Muscle layer of duodenum (tissue), 2 donors: ENCODE results near the gene FAM20C.

ENCODE experiments used
- H3K27ac ChIP-seq: one replicate; pipeline ENCODE4 v1.7.0; 2013; ENCODE audit warnings: mild to moderate bottlenecking, low read length
- H3K27me3 ChIP-seq: one replicate; pipeline ENCODE4 v1.7.0; 2013; ENCODE audit warnings: low read depth, mild to moderate bottlenecking, control low read depth, low read length
- H3K36me3 ChIP-seq, 2 donors: one replicate each; pipeline ENCODE4 v1.7.0; 2013; ENCODE audit warnings: low read length in 2 of 2, control low read depth in 1 of 2, mild to moderate bottlenecking in 1 of 2; ENCODE audit not compliant: insufficient read depth in 2 of 2, control insufficient read depth in 1 of 2
- H3K4me1 ChIP-seq, 2 donors: one replicate each; pipeline ENCODE4 v1.7.0; 2013; ENCODE audit warnings: low read length in 2 of 2, mild to moderate bottlenecking in 2 of 2, control low read depth in 1 of 2, moderate library complexity in 1 of 2; ENCODE audit not compliant: insufficient read depth in 2 of 2, control insufficient read depth in 1 of 2
- H3K4me3 ChIP-seq, 2 donors: one replicate each; pipeline ENCODE4 v1.7.0; 2013; ENCODE audit warnings: low read length in 2 of 2, low read depth in 1 of 2, mild to moderate bottlenecking in 1 of 2
- H3K9me3 ChIP-seq, 2 donors: one replicate each; pipeline ENCODE4 v1.7.0; 2013; ENCODE audit warnings: low read length in 2 of 2, control low read depth in 1 of 2, mild to moderate bottlenecking in 1 of 2; ENCODE audit not compliant: control insufficient read depth in 1 of 2
- donor health status: healthy.

Gene FAM20C

DNA sequence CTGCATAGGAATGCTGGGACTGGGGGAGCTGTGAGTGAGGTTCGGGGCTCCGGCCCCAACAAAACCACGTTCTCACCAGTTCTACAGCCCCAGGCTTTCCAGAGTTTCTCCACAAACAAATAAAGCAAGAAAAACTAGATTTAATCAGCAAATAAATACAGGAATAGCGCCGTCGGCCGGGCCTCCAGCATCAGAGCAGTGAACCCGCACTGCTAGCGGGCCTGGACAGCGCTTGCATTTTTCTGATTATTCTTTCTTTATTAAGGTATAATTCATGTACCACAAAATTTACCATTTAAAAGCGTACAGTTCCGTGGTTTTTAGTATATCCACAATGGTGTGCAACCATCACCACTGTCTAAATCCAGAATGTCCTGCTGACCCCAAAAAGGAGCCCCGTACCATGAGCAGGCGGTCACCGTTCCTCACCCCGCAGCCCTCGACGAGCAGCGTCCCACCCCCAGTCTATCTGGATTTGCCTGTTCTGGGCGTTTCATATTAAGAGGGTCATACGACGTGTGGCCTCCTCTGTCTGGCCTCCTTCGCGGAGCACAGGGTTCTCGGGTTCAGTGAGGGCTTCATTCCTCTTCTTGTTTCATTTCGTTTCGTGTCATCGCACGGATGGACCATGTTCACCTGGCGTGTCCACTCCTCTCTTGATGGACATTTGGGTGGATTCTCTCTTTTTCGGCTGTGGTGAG lies 62.1 kb downstream of the FAM20C start:
- Histone ChIP-seq H3K4me1 (no peaks in the 10 kb centered on the region), H3K9me3 (no peaks in the 10 kb centered on the region), H3K27me3 (no peaks in the 10 kb centered on the region), H3K36me3 (peaks cover 42 to 89% of the 10 kb centered on the region in 2 donors), H3K27ac (no peak overlapping the region), H3K4me3 (no peak overlapping the region)

DNA sequence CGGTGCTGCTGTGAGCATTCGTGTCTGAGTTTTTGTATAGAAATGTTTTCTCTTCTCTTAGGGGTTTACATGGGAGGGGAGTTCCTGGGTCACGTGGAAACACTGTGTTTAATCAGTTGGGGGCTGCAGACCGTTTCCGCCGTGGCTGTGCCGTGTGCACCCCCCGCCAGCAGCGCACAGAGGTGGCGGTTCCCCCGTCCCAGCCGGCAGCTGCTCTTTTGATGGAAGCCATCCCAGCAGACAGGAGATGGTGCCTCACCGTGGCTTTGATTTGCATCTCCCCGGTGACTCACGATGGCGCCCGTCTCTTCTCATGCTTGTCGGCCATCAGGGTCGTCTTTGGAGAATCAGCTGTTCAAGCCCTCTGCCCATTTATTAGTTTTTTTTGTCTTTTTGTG lies 62.7 kb downstream of the FAM20C start:
- no peak overlapping the region for H3K4me3 ChIP-seq

DNA sequence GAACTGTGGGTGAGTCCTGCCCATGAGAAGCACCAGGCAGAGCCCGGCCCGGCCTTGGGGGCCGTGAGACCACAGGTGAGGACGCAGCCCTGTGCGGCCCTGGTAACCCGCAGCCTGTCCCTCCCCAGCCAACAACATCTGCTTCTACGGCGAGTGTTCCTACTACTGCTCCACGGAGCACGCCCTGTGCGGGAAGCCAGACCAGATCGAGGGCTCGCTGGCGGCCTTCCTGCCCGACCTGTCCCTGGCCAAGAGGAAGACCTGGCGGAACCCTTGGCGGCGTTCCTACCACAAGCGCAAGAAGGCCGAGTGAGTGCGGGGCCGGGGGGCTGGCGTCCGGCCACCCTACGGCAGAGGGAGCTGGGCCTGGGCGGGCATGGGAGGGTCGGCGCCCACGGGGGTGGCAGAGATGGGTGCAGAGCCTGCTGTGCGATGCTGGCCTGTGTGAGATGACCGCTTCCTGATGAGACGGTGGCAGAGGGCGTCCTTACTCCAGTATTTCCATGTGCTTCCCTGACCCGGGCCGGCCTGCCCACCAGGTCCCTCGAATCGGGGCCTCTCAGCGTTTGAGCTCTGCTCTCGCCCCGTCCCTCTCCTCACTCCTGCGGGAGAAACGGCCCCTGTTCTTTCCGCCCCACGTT lies 63.5 kb downstream of the FAM20C start:
- Histone ChIP-seq H3K27ac (no peak overlapping the region), H3K36me3 (peaks cover 34 to 89% of the 10 kb centered on the region in 2 donors), H3K4me1 (no peaks in the 10 kb centered on the region), H3K4me3 (no peak overlapping the region), H3K27me3 (no peaks in the 10 kb centered on the region), H3K9me3 (no peaks in the 10 kb centered on the region)

More for the DNA sequence above, 62.7 kb downstream of the FAM20C start:
- Histone ChIP-seq H3K27ac (no peak overlapping the region), H3K27me3 (no peaks in the 10 kb centered on the region), H3K36me3 (peaks cover 37 to 89% of the 10 kb centered on the region in 2 donors), H3K9me3 (no peaks in the 10 kb centered on the region), H3K4me1 (no peaks in the 10 kb centered on the region)

DNA sequence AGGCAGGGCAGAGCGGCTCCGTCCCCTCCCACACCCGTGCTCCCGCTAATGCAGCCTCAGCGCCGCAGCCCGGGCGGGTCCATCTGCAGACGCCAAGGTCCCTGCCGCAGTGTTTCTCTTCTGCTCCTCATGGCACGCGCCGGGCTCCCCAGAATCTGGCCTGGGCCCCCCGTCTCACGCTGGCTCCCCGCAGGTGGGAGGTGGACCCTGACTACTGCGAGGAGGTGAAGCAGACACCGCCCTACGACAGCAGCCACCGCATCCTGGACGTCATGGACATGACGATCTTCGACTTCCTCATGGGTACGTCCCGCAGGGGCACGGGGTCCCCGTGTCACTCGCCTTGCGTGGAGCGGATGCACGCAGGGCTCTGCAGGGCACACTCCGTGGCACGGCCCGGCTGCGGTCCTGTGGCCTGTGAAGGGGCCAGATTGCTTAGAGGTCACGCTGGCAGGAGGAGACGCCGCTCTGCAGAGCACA lies 64.1 kb downstream of the FAM20C start:
- Histone ChIP-seq H3K27me3 (no peaks in the 10 kb centered on the region), H3K36me3 (peaks cover 34 to 90% of the 10 kb centered on the region in 2 donors), H3K4me1 (no peaks in the 10 kb centered on the region), H3K9me3 (no peaks in the 10 kb centered on the region), H3K4me3 (no peak overlapping the region), H3K27ac (no peak overlapping the region)

DNA sequence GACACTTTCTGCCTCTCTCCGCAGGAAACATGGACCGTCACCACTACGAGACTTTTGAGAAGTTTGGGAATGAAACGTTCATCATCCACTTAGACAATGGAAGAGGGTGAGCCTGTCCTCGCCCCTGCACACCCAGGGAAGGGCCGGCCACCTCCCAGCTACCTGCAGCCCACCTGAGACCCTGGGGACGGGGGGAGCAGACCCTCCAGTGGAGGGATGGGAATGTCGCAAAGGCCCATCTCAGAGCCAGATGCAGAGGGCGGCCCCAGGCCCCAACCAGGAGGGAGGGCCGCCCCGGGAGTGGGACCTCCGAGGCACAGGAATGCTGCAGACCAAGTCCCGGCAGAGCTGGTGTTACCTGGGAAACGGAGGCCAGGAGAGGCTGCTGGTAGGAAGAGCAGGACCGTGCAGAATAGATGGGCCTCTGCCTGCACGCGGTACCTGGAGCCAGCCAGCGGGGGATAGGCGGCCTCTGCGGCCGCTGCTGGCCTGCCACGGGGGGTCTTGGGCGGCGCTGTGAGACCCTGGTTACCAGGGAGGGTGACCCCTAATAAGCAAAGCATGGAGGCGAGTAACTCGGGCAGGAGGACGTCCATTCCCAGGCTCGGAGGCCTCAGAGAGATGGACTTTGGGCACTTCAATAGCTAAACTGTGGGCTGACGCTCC lies 64.7 kb downstream of the FAM20C start:
- H3K27me3 ChIP-seq = no peaks in the 10 kb centered on the region
- H3K36me3 ChIP-seq = peaks cover 34 to 87% of the 10 kb centered on the region in 2 donors
- no peak overlapping the region for H3K4me3 ChIP-seq
- no peaks in the 10 kb centered on the region for H3K4me1 ChIP-seq
- no peak overlapping the region for H3K27ac ChIP-seq
- H3K9me3 ChIP-seq = no peaks in the 10 kb centered on the region

DNA sequence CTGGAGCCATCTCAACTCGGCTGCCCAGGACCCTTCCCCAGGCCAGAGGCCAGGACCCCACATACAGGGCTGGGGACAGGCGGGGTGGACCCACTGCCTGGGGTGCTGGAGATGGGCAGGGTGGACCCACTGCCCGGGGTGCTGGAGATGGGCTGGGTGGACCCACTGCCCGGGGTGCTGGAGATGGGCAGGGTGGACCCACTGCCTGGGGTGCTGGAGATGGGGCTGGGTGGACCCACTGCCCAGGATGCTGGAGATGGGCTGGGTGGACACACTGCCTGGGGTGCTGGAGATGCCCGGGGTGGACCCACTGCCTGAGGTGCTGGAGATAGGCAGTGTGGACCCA lies 65.2 kb downstream of the FAM20C start:
- Histone ChIP-seq H3K4me1 (no peaks in the 10 kb centered on the region), H3K4me3 (no peak overlapping the region), H3K27me3 (no peaks in the 10 kb centered on the region), H3K27ac (no peak overlapping the region), H3K9me3 (no peaks in the 10 kb centered on the region), H3K36me3 (peaks cover 33 to 82% of the 10 kb centered on the region in 2 donors)

DNA sequence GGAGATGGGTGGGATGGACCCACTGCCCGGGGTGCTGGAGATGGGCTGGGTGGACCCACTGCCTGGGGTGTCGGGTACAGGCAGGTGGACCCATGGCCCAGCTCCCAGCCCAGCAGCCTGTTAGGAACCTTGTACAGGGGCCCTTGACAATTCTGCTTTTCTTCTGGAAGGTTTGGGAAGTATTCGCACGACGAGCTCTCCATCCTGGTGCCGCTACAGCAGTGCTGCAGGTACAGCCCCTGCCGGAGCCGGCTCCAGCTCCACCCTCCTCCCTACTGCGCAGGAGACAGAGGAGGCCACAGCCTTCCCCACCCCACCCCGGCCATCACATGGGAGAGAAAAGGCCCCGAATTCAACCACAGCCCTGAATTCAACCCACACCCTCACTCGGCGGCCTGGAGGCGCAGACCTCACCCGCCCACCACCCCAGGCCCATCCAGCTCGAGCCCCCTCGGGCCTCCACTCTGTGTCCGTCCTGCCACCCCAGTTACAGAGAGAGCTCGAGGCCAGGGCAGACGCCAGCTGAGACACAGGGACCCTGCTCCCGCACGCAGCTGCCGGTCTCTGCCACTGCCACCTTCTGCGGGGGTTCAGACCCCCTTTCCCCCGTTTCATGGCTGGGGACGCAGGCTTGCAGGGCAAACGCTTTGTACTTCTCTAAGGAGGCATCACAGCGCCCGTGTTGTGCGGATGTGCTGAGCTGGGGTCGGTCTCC lies 66.3 kb downstream of the FAM20C start:
- Histone ChIP-seq H3K4me3 (no peak overlapping the region), H3K27ac (no peak overlapping the region), H3K36me3 (peaks cover 29 to 72% of the 10 kb centered on the region in 2 donors), H3K9me3 (no peaks in the 10 kb centered on the region), H3K4me1 (no peaks in the 10 kb centered on the region), H3K27me3 (no peaks in the 10 kb centered on the region)

DNA sequence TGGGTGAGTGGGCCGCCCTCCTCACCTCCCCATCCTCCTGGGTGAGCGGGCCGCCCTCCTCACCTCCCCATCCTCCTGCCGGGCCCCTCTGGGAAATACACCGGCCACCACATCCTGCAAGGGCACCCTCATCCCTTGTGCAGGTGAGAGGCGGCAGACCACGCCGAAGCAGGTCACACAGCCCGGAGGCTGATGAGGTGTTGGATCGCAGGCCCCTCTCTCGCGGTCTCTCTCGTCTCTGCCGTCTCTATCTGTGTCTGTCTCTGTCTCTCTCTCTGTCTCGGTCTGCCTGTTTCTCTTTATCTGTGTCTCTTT lies 66.8 kb downstream of the FAM20C start:
- Histone ChIP-seq H3K36me3 (peaks cover 23 to 67% of the 10 kb centered on the region in 2 donors), H3K27me3 (no peaks in the 10 kb centered on the region), H3K27ac (no peak overlapping the region), H3K4me1 (no peaks in the 10 kb centered on the region), H3K9me3 (no peaks in the 10 kb centered on the region), H3K4me3 (no peak overlapping the region)

DNA sequence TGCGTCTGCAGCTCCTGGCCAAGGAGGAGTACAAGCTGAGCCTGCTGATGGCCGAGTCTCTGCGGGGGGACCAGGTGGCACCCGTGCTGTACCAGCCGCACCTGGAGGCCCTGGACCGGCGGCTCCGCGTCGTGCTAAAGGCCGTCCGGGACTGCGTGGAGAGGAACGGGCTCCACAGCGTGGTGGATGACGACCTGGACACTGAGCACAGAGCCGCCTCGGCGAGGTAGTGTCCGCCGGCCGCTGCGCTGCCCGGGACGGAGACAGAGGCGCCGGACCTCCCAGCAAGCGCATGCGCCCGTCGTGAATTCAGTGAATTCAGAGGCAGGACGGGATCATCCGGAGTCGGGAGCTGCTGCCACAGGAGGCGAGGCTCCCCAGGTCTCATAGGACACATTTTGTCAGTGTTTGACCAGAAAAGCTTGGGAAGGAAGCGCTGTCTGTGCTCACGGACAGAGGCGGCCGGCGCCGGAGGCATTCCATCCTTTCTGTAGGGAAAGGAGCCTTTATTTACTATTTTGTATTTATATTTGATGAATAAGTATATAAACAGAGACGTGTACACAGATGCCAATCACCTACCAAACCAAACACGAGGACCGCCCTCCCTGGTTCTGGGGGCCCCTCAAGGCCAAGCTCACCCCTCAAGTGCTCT lies 67.5 kb downstream of the FAM20C start:
- Histone ChIP-seq H3K4me3 (no peak overlapping the region), H3K9me3 (no peaks in the 10 kb centered on the region), H3K36me3 (peaks cover 16 to 62% of the 10 kb centered on the region in 2 donors), H3K27me3 (no peaks in the 10 kb centered on the region), H3K27ac (no peak overlapping the region), H3K4me1 (no peaks in the 10 kb centered on the region)

DNA sequence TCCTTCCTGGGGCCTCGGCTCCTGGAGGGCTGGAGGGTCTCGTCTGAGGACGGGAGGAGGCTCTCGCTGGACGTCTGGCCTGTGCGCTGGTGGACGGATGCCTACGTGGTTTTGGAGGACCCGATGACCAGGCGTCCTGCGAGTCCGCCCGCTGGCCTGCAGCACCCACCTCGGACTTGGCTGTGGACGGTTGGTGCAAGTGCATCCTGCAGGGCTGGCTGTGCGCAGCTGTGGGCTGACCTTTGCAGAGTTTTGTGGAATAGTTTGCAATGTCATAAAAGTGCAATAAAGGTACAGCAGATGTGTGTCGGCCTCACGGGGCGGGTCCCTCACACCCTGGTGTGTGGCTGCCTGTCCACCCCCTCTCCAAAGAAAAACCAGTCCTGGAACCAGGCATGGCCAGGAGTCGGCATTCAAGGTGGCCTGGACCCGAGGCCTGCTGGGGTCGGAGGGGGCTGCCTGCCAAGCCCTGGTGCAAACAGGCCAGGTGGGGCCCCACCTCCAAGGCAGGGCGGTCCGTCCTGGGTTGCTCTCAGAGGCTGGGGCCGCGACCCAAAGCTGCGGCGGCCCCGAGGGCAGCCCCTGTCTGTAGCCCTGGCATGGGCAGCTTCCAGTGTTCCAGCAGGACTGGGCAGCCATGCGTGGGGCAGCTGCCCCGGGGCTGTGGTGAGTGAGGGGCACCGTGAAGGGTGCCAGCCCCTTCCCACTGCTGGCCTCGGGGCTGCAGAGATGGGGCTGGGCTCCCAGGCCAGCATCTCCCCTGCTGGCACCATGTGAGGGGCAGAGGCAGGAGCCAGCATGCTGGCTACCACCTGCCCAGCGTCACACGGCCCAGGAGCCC lies 68.3 kb downstream of the FAM20C start:
- H3K4me3 ChIP-seq = no peak overlapping the region
- H3K27ac ChIP-seq = no peak overlapping the region
- no peaks in the 10 kb centered on the region for H3K27me3 ChIP-seq
- peaks cover 16 to 55% of the 10 kb centered on the region in 2 donors for H3K36me3 ChIP-seq
- H3K4me1 ChIP-seq = no peaks in the 10 kb centered on the region
- no peaks in the 10 kb centered on the region for H3K9me3 ChIP-seq
